GM13977 (cell line): ENCODE results near the gene RIC8A.
A peak's percentile ranks its signal among the peaks of the same experiment; 100 is the strongest.

Experiments used
- DNase-seq: peaks from one replicate; pipeline ENCODE4 v3.0.0; 2012; ENCODE audit warnings: low spot score
- in situ Hi-C: fragments of 300-500 bp; cut with MboI; formaldehyde crosslinking; loops from one replicate; pipeline ENCODE4 v1.12.0; 2022; ENCODE audit warnings: low sequenced_read_pairs, low pct_unique_long_range_greater_than_20kb, mixed read lengths, inconsistent platforms; ENCODE audit not compliant: unreplicated experiment
- TF ChIP-seq, protein P1 (sequence below): IDR thresholded peaks from 2 replicates; pipeline ENCODE4 v1.5.1; 2012; ENCODE audit warnings: mild to moderate bottlenecking, control low read depth; ENCODE audit not compliant: insufficient read depth; ENCODE audit errors: extremely low read depth, missing control alignments

RIC8A gene

DNA sequence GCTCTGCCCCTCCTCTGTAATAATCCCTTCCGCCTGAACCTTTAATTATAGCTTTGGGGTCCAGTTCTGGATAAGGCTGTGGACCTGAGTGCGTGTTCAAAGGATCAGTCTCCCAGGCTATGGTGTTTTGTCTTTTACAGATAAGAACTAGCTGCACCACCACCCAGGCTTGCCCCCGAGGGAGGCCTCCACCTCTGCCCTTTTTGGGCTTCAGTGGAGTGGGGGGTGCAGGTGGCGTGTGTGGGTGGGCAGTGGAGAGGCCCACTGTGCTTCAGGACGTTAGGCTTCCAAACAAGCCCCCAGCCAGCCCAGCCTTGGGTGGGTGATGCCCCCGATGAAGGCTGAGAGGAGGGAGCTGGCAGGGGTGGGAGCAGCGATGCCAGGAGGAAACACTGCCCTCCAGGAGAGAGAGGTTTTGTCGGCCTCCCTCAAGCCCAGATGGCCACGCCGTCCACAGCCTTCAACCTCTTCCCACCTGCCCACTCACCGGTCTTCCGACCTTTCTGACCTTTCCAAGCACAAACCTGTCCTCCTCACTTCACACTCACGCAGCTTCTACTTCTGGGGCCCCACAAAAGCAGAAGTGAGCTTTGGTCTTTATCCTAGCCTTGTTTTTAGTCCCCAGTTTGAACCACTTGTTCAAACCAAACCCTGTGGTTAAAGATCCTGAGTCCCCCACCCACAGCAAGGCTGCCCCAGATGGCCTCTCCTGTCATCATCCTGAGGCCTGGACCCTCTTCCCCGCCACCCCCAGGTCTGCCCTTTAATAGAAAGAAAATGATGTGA, 49.6 kb downstream of the RIC8A start:
- in situ Hi-C loops, result no loop called here

DNA sequence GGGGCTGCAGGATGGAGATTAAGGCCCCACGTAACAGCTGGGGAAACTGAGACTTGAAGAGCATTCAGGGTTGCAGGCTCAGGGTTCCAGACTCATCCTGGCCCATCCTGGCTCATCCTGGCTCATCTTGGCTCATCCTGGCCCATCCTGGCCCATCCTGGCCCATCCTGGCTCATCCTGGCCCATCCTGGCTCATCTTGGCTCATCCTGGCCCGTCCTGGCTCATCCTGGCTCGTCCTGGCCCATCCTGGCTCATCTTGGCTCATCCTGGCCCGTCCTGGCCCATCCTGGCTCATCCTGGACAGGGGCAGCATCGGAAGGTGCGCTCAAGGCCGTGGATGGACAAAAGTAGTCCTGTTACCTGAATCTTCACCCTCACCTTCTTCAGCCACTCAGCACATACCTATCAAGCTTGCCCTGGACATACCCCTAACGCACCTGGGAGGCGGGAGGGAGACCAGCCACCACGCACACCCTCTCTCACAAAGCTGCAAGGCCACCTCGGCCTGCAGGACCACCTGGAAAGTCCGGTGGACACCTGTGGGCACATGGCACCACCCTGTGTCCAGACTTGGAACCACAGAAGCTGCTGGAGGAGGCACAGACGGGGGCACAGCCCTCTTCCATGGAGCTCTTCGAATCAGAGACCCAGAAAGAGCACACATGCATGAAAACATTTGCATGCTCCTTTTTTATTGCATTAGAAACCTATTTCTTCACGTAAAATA, 50.4 kb downstream of the RIC8A start:
- peak; percentile 38 for DNase-seq
- TF ChIP-seq, protein P1, sequence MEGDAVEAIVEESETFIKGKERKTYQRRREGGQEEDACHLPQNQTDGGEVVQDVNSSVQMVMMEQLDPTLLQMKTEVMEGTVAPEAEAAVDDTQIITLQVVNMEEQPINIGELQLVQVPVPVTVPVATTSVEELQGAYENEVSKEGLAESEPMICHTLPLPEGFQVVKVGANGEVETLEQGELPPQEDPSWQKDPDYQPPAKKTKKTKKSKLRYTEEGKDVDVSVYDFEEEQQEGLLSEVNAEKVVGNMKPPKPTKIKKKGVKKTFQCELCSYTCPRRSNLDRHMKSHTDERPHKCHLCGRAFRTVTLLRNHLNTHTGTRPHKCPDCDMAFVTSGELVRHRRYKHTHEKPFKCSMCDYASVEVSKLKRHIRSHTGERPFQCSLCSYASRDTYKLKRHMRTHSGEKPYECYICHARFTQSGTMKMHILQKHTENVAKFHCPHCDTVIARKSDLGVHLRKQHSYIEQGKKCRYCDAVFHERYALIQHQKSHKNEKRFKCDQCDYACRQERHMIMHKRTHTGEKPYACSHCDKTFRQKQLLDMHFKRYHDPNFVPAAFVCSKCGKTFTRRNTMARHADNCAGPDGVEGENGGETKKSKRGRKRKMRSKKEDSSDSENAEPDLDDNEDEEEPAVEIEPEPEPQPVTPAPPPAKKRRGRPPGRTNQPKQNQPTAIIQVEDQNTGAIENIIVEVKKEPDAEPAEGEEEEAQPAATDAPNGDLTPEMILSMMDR, result peak; percentile 52
- in situ Hi-C loops, result no loop called here

More for the DNA sequence above, 49.6 kb downstream of the RIC8A start:
- DNase-seq, result peak; percentile 48
- TF ChIP-seq, protein P1, result no peak

DNA sequence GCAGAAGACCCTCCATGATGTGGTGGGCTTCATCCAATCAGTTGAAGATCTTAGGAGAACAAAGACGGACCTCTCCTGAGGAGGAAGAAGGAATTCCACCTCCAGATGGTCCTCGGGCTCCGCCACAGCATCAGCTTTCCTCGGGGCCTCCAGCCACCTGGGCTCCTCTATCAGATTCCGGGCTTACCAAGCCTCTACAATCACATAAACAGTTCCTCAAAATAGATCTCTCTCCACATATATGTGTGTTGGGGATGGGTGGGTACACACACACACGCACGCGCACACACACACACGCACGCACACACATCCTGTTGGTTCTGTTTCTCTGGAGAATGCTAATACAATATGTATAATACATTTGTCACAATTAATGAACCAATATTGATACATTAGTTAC, 51.9 kb downstream of the RIC8A start:
- no peak for DNase-seq
- TF ChIP-seq, protein P1, result no peak
- in situ Hi-C loops, result no loop called here

DNA sequence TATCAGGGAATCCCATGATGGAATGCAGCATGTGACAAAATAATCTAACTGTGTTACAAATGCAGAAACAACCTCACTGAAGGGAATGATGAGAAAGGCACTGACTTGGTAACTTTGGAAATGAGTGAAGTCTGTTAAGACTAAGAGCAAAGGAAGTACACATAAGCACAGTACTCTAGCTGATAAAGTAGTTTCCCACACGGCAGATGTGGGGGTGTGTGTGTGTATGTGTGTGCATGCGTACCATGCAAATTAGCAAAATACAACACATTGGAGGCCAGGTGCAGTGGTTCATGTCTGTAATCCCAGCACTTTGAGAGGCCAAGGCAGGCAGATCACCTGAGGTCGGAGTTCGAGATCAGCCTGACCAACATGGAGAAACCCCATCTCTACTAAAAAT, 54.1 kb downstream of the RIC8A start:
- TF ChIP-seq, protein P1, result no peak
- DNase-seq, result no peak
- in situ Hi-C loops, result no loop called here
